Adipose tissue (tissue), 3 donors: Measurements from ENCODE around the gene CCDC192. TPM values are rescaled to one million over a fixed set of nuclear protein-coding genes. Genes with fewer than 3 reads are reported as not detected.
"Not testable (repeated sequence)": the region's sequence is repeated elsewhere in the genome, so short reads cannot be mapped to it uniquely, and the experiment has no call there.

ENCODE experiments used
- H3K27ac ChIP-seq: one replicate; pipeline ENCODE4 v1.5.1; 2013; ENCODE audit warnings: low read depth, low read length
- WGBS, 3 donors: extraction: QIAGEN DNeasy Blood & Tissue Kit; methylation state at CpG; one replicate each; pipeline ENCODE4 v1.1.7; 2013; 5-methylcytosine and 5-hydroxymethylcytosine counted together
- polyA plus RNA-seq, 3 donors: library from polyadenylated mRNA; stranded (reverse); fragments of 200-250 nt; gene quantifications; one replicate each; pipeline ENCODE4 v1.2.3, GENCODE V29; 2013
- donor health status: healthy with polysubstance abuse.
- donor health status: Bipolar disorder and iron deficiency.
- donor health status: healthy.

Gene CCDC192
- polyA plus RNA-seq, 3 donors = 0.07 to 0.79 TPM; not detected in 1

DNA sequence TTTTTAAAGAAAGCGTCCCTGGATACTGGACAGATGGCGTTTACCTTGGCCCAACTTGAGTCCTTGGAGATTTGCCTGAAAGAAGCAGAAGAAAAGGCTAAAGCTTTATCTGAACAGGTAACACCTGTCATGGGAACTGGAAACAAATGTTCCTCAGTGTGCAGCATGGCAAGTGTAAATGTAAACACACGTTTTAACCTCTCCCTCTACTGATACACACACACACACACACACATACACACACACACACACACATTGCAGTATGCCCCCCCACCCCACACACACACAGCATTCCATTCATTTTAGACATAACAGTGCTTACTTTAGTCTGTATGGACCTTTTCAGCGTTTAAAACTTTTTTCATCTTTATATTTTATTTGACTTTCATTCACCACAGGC is 51.1 kb downstream of the CCDC192 start:
- no peak overlapping the region for H3K27ac ChIP-seq
- WGBS, 3 donors = 16 to 53% (median 48%) methylated on average over 4 of the region's 4 CpGs

GRCh38 chr5:127754706-127755105 is 51.5 kb downstream of the CCDC192 start:
- WGBS, 3 donors = 43 to 89% (median 85%) methylated on average over 2 of the region's 2 CpGs
- H3K27ac ChIP-seq = no peak overlapping the region

DNA sequence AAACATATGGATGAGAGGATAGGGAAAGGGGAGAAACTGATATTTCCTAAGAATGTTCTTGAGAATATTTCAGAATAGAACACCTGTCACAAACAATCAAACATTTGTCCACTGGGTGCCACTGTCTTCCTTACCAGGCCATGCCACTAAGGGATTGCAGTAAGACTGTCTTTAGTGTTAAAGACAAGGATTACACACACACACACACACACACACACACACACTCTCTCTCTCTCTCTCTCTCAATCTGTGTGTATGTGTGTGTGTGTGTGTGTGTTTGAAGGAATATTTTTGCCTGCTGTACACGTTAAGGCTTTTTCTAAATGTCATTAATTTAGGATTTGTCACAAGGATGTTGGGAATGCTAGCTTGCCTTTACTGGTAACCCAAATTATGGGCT is 54.4 kb downstream of the CCDC192 start:
- WGBS, 3 donors = 27 to 36% (median 36%) methylated on average over 1 of the region's 1 CpG
- no peak overlapping the region for H3K27ac ChIP-seq

- H3K27ac ChIP-seq = no peak overlapping the region
Observed at GRCh38 chr5:127758766-127759283, 55.6 kb downstream of the CCDC192 start.

DNA sequence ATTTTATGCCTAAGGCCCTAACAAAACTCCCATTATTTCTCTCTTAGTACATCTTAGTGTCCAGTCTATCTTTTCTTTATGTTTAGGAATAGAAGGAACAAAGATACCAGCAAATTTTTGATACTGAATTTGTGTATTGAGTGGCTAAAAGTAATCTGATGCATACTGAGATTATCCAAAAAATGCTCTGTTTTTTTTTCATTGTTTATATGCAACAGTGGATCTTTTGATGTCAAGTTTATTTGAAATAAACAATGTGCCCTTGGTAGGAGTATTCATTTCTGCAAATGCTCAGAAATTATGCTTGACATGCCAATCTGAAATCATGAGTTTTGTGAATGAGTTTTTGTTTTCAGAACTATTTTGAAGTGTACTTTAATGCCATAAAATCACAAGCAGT is 58.7 kb downstream of the CCDC192 start:
- no peak overlapping the region for H3K27ac ChIP-seq

- 56 to 71% (median 63%) methylated on average over 3 of the region's 3 CpGs for WGBS, 3 donors
- H3K27ac ChIP-seq = no peak overlapping the region
Observed at GRCh38 chr5:127762412-127762811, 59.2 kb downstream of the CCDC192 start.

DNA sequence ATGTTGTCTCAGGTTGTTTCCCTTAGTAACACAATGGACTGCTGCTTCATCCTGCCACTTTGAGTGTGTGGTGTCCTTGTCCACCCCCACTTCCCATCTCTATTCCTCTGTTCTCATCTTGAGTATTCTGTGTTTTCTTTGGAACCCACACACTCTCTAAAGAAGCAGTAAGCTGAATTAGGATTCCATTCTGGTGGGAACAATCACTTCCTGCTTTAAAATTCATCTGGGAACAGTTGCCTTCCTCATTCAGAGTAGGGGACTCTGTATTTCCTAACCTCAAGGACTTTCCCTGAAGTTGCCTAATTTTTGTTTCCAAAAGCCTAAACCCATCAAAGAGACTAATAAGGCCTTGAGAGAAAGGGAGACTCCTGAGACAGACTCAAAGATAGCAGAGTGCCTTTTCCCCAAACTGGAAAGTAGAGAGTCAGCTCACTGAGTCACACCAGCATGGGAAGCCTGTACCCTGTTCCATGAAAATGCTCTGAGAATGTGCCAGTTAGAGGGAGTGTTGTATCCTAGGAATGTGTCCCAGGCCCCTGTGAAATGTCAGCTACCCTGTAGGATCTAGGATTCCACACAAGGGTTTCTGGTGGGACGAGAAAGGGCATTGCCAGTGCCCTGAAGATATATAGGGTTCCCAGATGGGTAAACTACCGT is 63.6 kb downstream of the CCDC192 start:
- 85 to 94% (median 88%) methylated on average over 2 of the region's 2 CpGs for WGBS, 3 donors
- no peak overlapping the region for H3K27ac ChIP-seq

DNA sequence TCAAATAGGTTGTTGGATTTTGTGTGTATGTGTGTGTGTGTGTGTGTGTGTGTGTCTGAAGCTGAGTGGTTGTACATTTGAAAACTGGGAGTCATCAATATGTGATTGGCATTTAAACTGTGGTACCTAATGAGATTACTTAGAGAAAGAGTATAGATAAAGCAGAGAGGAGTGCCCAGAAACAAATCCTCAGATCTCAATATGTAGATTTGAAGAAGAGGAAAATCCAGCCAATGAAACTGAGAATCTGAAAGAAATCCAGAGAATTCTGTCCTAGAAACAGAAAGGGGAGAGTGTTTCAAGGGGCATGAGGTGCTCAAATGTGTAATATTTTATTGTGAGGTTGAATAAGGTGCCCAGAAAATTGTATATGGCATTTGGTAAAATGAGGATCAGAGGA is 66.2 kb downstream of the CCDC192 start:
- H3K27ac ChIP-seq = no peak overlapping the region

GRCh38 chr5:127770272-127770671 is 67.1 kb downstream of the CCDC192 start:
- H3K27ac ChIP-seq = no peak overlapping the region

GRCh38 chr5:127772531-127772930 is 69.3 kb downstream of the CCDC192 start:
- WGBS, 3 donors = 63 to 81% (median 72%) methylated on average over 1 of the region's 1 CpG
- H3K27ac ChIP-seq = no peak overlapping the region

DNA sequence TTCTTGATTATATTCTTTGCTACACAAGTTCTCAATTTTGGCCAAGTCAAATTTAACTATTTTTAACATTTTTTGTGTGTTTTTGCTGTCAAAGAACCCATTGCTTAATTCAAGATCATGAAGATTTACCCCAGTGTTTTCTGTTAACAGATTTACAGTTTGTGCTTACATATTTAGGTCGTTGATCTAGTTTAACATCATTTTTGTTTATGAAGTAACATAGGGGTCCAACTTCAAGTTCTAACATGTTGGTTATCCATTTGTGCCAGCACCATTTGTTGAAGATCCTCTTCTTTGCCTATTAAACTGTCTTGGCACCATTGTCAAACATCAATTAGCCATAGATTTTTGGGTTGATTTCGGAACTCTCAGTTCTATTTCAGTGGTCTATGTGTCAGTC is 71.0 kb downstream of the CCDC192 start:
- H3K27ac ChIP-seq = no peak overlapping the region
- WGBS, 3 donors = 89 to 91% (median 90%) methylated on average over 2 of the region's 2 CpGs

- 95 to 99% (median 97%) methylated on average over 4 of the region's 4 CpGs for WGBS, 3 donors
- no peak overlapping the region for H3K27ac ChIP-seq
Observed at GRCh38 chr5:127776477-127776876, 73.3 kb downstream of the CCDC192 start.

- no peak overlapping the region for H3K27ac ChIP-seq
Observed at GRCh38 chr5:127777957-127778356, 74.8 kb downstream of the CCDC192 start.

GRCh38 chr5:127782450-127782849 is 79.3 kb downstream of the CCDC192 start:
- 93 to 95% (median 94%) methylated on average over 2 of the region's 2 CpGs for WGBS, 3 donors
- not testable (repeated sequence) for H3K27ac ChIP-seq

- 56 to 85% (median 84%) methylated on average over 6 of the region's 6 CpGs for whole genome bisulfite sequencing, 3 donors
- no peak overlapping the region for H3K27ac ChIP-seq
Observed at GRCh38 chr5:127785098-127785927, 82.1 kb downstream of the CCDC192 start.

DNA sequence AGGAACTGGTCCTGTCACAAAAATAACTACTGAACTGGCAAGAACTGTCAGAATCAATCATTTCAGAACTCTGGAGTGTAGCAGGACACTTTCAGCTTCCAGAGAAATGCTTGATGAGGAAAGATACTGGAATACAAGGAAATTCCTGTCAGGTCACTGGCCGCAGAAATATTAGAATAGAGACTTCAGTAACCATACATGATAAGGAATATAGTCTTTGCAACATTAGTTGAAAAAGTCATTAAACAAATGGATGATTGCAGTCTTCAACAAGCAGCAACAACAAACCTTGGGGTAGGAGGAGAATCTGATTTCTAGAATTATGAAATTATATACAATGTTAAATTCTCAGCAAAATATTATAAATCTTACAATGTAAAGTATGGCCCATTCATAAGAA is 88.2 kb downstream of the CCDC192 start:
- no peak overlapping the region for H3K27ac ChIP-seq
- WGBS, 3 donors = 89 to 98% (median 95%) methylated on average over 1 of the region's 1 CpG

- WGBS, 3 donors = 84 to 91% (median 85%) methylated on average over 2 of the region's 2 CpGs
- not testable (repeated sequence) for H3K27ac ChIP-seq
Observed at GRCh38 chr5:127791908-127792307, 88.7 kb downstream of the CCDC192 start.

DNA sequence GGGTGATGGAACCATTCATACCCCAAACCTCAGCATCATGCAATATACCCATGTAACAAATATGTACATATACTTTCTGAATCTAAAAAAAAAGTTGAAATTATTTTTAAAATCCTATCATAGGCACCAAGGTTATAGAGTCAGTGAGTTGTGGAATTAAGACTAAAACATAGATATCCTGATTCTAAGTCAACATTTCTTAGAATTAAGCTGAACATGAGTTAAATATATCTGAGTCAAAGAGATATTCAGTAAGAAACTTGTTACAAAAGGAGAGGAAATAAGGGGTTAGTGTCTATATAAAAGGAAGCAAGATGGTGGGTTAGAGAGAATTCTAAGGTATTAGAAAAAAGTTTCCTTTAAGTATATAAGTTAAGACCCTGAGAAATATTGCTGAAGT is 89.9 kb downstream of the CCDC192 start:
- H3K27ac ChIP-seq = no peak overlapping the region

DNA sequence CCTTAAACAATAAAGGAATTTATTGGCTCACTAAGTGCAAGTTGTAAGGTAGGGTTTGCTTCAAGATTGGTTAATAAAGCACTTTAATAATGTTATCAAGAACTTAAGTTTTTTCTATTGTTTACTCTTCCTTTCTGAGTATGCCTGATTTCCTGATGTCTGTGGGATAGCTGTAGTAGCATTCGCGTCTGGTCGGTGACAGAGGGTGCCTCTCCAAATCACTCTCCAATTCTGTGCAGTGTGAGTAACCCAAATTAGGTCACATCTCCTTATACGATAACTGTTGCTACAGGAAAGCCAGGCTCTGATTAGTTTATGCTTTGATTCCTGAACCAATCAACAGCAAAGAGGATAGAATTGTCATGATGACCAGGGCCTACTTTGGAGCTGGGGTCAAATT is 90.7 kb downstream of the CCDC192 start:
- 88 to 92% (median 92%) methylated on average over 4 of the region's 4 CpGs for WGBS, 3 donors
- no peak overlapping the region for H3K27ac ChIP-seq

DNA sequence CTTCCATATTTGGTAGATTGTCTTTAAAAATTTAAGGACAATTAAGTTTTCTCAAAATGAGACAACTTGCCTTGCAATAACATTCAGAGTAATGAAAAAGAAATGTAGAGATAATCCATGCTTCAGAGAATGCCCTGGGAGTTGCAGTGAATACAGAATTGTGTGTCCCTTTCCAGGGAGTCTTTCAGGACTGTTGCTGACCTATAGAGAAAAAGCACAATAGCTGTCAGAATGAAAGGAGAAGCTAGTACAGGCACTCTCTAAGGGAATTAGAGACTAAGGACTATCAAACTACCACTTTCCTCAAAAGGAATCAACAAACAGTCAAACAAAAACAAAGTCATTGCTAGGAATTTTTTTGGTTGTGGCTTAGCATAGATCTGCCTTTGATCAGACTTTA is 93.0 kb downstream of the CCDC192 start:
- H3K27ac ChIP-seq = no peak overlapping the region
